Measurements from ENCODE around the gene LTBP3. TPM values are rescaled to one million over a fixed set of nuclear protein-coding genes. Genes with fewer than 3 reads are reported as not detected.

The LTBP3 gene
- total and polyA plus RNA-seq, 2 of the 13 experiments (the other 11 are each of a cell fraction or from before 2014, with no cell fraction given) = 12.2 to 68.1 TPM

DNA sequence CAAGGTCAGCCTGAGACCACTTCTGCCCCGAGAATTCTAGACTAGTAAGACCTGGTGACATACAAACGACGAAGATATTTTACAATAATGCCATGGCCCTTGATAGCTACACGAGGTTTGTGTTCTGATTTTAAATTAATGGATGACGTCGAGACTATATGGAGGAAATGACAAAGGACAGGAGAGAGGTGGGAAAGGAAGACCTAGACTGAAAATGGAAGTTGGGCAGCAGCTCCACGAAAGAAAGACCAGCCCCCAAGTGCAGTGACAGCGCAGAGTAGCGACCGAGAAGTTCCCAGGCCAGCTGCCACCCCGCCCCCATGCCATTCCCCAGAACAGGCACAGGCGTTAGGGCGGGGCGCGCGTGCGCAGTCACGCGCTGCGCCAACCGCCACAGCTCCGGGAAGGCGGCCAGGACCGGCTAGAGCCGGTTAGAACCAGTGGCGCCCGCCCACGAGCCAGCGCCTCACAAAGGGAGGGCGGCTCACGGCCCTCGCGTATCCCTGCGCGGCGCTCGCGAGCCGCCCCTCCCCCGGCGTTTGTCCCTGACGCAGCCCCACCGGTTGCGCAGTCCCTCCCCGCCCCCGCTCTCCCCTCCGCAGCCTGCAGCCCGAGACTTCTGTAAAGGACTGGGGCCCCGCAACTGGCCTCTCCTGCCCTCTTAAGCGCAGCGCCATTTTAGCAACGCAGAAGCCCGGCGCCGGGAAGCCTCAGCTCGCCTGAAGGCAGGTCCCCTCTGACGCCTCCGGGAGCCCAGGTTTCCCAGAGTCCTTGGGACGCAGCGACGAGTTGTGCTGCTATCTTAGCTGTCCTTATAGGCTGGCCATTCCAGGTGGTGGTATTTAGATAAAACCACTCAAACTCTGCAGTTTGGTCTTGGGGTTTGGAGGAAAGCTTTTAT lies 60.8 kb downstream of the LTBP3 start (continued):
- TF ChIP-seq, protein P1, sequence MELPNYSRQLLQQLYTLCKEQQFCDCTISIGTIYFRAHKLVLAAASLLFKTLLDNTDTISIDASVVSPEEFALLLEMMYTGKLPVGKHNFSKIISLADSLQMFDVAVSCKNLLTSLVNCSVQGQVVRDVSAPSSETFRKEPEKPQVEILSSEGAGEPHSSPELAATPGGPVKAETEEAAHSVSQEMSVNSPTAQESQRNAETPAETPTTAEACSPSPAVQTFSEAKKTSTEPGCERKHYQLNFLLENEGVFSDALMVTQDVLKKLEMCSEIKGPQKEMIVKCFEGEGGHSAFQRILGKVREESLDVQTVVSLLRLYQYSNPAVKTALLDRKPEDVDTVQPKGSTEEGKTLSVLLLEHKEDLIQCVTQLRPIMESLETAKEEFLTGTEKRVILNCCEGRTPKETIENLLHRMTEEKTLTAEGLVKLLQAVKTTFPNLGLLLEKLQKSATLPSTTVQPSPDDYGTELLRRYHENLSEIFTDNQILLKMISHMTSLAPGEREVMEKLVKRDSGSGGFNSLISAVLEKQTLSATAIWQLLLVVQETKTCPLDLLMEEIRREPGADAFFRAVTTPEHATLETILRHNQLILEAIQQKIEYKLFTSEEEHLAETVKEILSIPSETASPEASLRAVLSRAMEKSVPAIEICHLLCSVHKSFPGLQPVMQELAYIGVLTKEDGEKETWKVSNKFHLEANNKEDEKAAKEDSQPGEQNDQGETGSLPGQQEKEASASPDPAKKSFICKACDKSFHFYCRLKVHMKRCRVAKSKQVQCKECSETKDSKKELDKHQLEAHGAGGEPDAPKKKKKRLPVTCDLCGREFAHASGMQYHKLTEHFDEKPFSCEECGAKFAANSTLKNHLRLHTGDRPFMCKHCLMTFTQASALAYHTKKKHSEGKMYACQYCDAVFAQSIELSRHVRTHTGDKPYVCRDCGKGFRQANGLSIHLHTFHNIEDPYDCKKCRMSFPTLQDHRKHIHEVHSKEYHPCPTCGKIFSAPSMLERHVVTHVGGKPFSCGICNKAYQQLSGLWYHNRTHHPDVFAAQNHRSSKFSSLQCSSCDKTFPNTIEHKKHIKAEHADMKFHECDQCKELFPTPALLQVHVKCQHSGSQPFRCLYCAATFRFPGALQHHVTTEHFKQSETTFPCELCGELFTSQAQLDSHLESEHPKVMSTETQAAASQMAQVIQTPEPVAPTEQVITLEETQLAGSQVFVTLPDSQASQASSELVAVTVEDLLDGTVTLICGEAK (IDR thresholded peaks at IDR 0.05) = no peak
- TF ChIP-seq, protein P1 (CRISPR knock-in tag; IDR thresholded peaks at IDR 0.05) = peak; percentile 74; the same call in 1 of the 2 replicates
- TF ChIP-seq, protein P2, sequence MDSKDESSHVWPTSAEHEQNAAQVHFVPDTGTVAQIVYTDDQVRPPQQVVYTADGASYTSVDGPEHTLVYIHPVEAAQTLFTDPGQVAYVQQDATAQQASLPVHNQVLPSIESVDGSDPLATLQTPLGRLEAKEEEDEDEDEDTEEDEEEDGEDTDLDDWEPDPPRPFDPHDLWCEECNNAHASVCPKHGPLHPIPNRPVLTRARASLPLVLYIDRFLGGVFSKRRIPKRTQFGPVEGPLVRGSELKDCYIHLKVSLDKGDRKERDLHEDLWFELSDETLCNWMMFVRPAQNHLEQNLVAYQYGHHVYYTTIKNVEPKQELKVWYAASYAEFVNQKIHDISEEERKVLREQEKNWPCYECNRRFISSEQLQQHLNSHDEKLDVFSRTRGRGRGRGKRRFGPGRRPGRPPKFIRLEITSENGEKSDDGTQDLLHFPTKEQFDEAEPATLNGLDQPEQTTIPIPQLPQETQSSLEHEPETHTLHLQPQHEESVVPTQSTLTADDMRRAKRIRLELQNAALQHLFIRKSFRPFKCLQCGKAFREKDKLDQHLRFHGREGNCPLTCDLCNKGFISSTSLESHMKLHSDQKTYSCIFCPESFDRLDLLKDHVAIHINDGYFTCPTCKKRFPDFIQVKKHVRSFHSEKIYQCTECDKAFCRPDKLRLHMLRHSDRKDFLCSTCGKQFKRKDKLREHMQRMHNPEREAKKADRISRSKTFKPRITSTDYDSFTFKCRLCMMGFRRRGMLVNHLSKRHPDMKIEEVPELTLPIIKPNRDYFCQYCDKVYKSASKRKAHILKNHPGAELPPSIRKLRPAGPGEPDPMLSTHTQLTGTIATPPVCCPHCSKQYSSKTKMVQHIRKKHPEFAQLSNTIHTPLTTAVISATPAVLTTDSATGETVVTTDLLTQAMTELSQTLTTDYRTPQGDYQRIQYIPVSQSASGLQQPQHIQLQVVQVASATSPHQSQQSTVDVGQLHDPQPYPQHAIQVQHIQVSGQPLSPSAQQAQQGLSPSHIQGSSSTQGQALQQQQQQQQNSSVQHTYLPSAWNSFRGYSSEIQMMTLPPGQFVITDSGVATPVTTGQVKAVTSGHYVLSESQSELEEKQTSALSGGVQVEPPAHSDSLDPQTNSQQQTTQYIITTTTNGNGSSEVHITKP (CRISPR knock-in tag; IDR thresholded peaks at IDR 0.05; ENCODE audit: low read depth) = no peak; the same call in 1 of the 2 replicates
- TF ChIP-seq ZNF616 (CRISPR knock-in tag; IDR thresholded peaks at IDR 0.05; ENCODE audit: low read depth) (no peak), KDM3A (CRISPR knock-in tag; IDR thresholded peaks at IDR 0.05; ENCODE audit: low read depth) (no peak), ZNF251 (CRISPR knock-in tag; IDR thresholded peaks at IDR 0.05) (no peak), ZNF160 (CRISPR knock-in tag; IDR thresholded peaks at IDR 0.05) (peak; percentile 21; the same call in 1 of the 2 replicates), FLYWCH1 (CRISPR knock-in tag; IDR thresholded peaks at IDR 0.05) (no peak; the same call in 1 of the 2 replicates), ZBTB8A (CRISPR knock-in tag; IDR thresholded peaks at IDR 0.05; ENCODE audit: borderline replicate concordance, low read depth) (peak; percentile 71; the same call in 1 of the 2 replicates), TBX2 (CRISPR knock-in tag; IDR thresholded peaks at IDR 0.05; ENCODE audit: borderline replicate concordance) (peak; percentile 94), HNRNPLL (IDR thresholded peaks at IDR 0.05; ENCODE audit: low read depth, low read length, poor library complexity, severe bottlenecking) (peak; percentile 90), MAF1 (CRISPR knock-in tag; IDR thresholded peaks at IDR 0.05; ENCODE audit: borderline replicate concordance) (peak; percentile 46; the same call in 1 of the 2 replicates), ZNF331 (CRISPR knock-in tag; IDR thresholded peaks at IDR 0.05) (peak; percentile 84; the same call in 1 of the 2 replicates)
- TF ChIP-seq, protein P3, sequence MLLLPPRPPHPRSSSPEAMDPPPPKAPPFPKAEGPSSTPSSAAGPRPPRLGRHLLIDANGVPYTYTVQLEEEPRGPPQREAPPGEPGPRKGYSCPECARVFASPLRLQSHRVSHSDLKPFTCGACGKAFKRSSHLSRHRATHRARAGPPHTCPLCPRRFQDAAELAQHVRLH (CRISPR knock-in tag; IDR thresholded peaks at IDR 0.05; ENCODE audit: borderline replicate concordance, low read depth) = peak; percentile 60
